HepG2 (cell line): ENCODE data around the gene KIF26B. TPM values are rescaled to one million over a fixed set of nuclear protein-coding genes. Genes with fewer than 3 reads are reported as not detected.
A peak's percentile ranks its signal among the peaks of the same experiment; 100 is the strongest.

Source experiments
- ATAC-seq: fragments of 200-7000 bp; cut with Tn5 transposase; 3 replicates; pipeline ENCODE4 v1.9.1; 2020; ENCODE audit warnings: mild to moderate bottlenecking, moderate library complexity
- BruUV-seq: library from RNA; stranded (reverse); fragments of 400-500 nt; replicated peaks from 2 replicates; lab custom pipeline; 2021; lab: Mats Ljungman, UMichigan
- CTCF ChIA-PET: fragments of 300-600 bp; formaldehyde crosslinking; extraction: SDS; loops from one replicate; lab custom pipeline; 2021; ENCODE audit warnings: low total read pairs, inconsistent platforms, low intra/inter-chr PET ratio; lab: Yijun Ruan, JAX
- POLR2A ChIA-PET: fragments of 350-600 bp; sonication (Branson Sonifier 250); formaldehyde crosslinking; loops from one replicate; lab custom pipeline; 2020; ENCODE audit warnings: antibody characterized with exemption, inconsistent platforms; lab: Yijun Ruan, JAX
- DNase-seq: peaks from one replicate; pipeline ENCODE4 v3.0.0-alpha.2; 2015; ENCODE audit warnings: low spot score
- FAIRE-seq: peaks from 3 replicates; lab custom pipeline; 2011; peaks lifted over from hg19 to GRCh38; lab: Jason Lieb, UNC
- H2AFZ ChIP-seq: one replicate; pipeline ENCODE4 v1.6.1; 2011; ENCODE audit warnings: low read length, inconsistent platforms
- H3K27ac ChIP-seq: fragments of 300-600 bp; 3 replicates; pipeline ENCODE4 v1.8.0; 2011; ENCODE audit warnings: mixed run types, mild to moderate bottlenecking, mixed read lengths, low read length, inconsistent platforms; ENCODE audit not compliant: insufficient read depth; ENCODE audit errors: extremely low read length
- H3K27me3 ChIP-seq, 2 experiments: fragments of 200-600 bp in 1 of 2; 2 replicates in 1 of 2; 3 replicates in 1 of 2; pipeline versions ENCODE4 v1.6.0 to v1.8.0; 2011; ENCODE audit warnings: low read length in 2 of 2, mild to moderate bottlenecking in 2 of 2, moderate library complexity in 2 of 2, inconsistent platforms in 1 of 2; ENCODE audit not compliant: insufficient read depth in 2 of 2, control insufficient read depth in 1 of 2
- H3K36me3 ChIP-seq, 2 experiments: fragments of 200-600 bp in 1 of 2; replicated peaks in 1 of 2; 2 replicates in 1 of 2; 3 replicates in 1 of 2; pipeline versions ENCODE4 v1.5.1 to v1.8.0; 2011; ENCODE audit warnings: low read length in 2 of 2, inconsistent platforms in 1 of 2; ENCODE audit not compliant: insufficient read depth in 2 of 2, control insufficient read depth in 1 of 2
- H3K4me1 ChIP-seq: 2 replicates; pipeline ENCODE4 v1.5.1; 2012; ENCODE audit warnings: low read length, inconsistent platforms; ENCODE audit not compliant: insufficient read depth
- H3K4me2 ChIP-seq: 2 replicates; pipeline ENCODE4 v1.6.0; 2011; ENCODE audit warnings: low read depth, low read length, inconsistent platforms
- H3K4me3 ChIP-seq, 3 experiments: fragments of 200-600 bp in 1 of 3; sonication (generic), shearing (Covaris generic) in 1 of 3; replicated peaks in 1 of 3; 2 replicates each; pipeline ENCODE4 v1.5.1; 2011 to 2016; ENCODE audit warnings: low read length in 3 of 3, inconsistent platforms in 2 of 3, low read depth in 2 of 3, mild to moderate bottlenecking in 2 of 3, control low read depth in 1 of 3, mixed read lengths in 1 of 3; ENCODE audit not compliant: insufficient read depth in 1 of 3
- H3K79me2 ChIP-seq: one replicate; pipeline ENCODE4 v1.6.1; 2011; ENCODE audit warnings: low read length, inconsistent platforms; ENCODE audit not compliant: insufficient read depth
- H3K9ac ChIP-seq: 2 replicates; pipeline ENCODE4 v1.6.0; 2011; ENCODE audit warnings: mild to moderate bottlenecking, low read depth, low read length, inconsistent platforms; ENCODE audit not compliant: insufficient read depth
- H3K9me3 ChIP-seq: 2 replicates; pipeline ENCODE4 v1.5.1; 2012; ENCODE audit warnings: mild to moderate bottlenecking, low read length
- H4K20me1 ChIP-seq: 2 replicates; pipeline ENCODE4 v1.6.0; 2011; ENCODE audit warnings: inconsistent platforms, mild to moderate bottlenecking, low read length, moderate library complexity; ENCODE audit not compliant: insufficient read depth
- CREB1 ChIP-seq, 2 experiments: fragments of 450-650 bp in 1 of 2; IDR thresholded peaks; 2 replicates each; pipeline ENCODE4 v1.6.1; 2016 to 2017; ENCODE audit warnings: control low read depth in 1 of 2, mild to moderate bottlenecking in 1 of 2, missing compliant biosample characterization in 1 of 2, missing genetic modification characterization in 1 of 2
- FOSL2 ChIP-seq: sonication (generic); formaldehyde crosslinking; IDR thresholded peaks from 2 replicates; pipeline ENCODE4 v1.4.0; 2020; ENCODE audit warnings: missing genetic modification reagents
- TBX2 ChIP-seq: sonication (generic); formaldehyde crosslinking; IDR thresholded peaks from 2 replicates; pipeline ENCODE4 v1.5.0; 2020; ENCODE audit warnings: missing genetic modification reagents, mild to moderate bottlenecking, borderline replicate concordance
- ZBTB46 ChIP-seq: sonication (generic); formaldehyde crosslinking; IDR thresholded peaks from 2 replicates; pipeline ENCODE4 v1.4.0; 2020; ENCODE audit warnings: mild to moderate bottlenecking, missing genetic modification reagents, borderline replicate concordance
- ZMAT5 ChIP-seq: sonication (generic); formaldehyde crosslinking; IDR thresholded peaks from 2 replicates; pipeline ENCODE4 v1.5.0; 2020; ENCODE audit warnings: mild to moderate bottlenecking, low read depth, missing genetic modification reagents, borderline replicate concordance
- ZNF121 ChIP-seq: sonication (generic); formaldehyde crosslinking; IDR thresholded peaks from 2 replicates; pipeline ENCODE4 v1.5.0; 2020; ENCODE audit warnings: mild to moderate bottlenecking, missing genetic modification reagents
- WGBS: methylation state at CpG from one replicate; pipeline ENCODE4 v1.1.6; 2017; ENCODE audit warnings: low lambda C conversion rate; 5-methylcytosine and 5-hydroxymethylcytosine counted together
- in situ Hi-C: cut with HindIII; loops from 2 replicates; pipeline ENCODE4 v1.10.0; 2017; ENCODE audit warnings: low pct_unique_long_range_greater_than_20kb; ENCODE audit not compliant: extremely low pct_ligation_motif_present
- intact Hi-C: fragments of 100-400 bp; cut with micrococcal nuclease; formaldehyde crosslinking; loops from one replicate; pipeline ENCODE4 v1.10.0; 2022; ENCODE audit not compliant: unreplicated experiment
- polyA plus RNA-seq, 8 experiments: library from polyadenylated mRNA; depleted of rRNA in 3 of 8; stranded (reverse) in 7 of 8; unstranded in 1 of 8; fragments of >200 nt; fragmentation: Illumina TruSeq in 4 of 8; extraction: Trizol in 4 of 8; gene quantifications; 2 replicates each; pipeline versions ENCODE4 v1.2.1 to v1.2.3, GENCODE V29; 2011 to 2016; ENCODE audit warnings: low read depth in 4 of 8, missing spikeins in 1 of 8, mixed read lengths in 1 of 8; ENCODE audit not compliant: insufficient read depth in 1 of 8
- total RNA-seq, 5 experiments: library from RNA; depleted of rRNA; stranded (reverse); fragments of >200 nt; fragmentation: Illumina TruSeq; extraction: Trizol; gene quantifications; 2 replicates each; pipeline ENCODE4 v1.2.3, GENCODE V29; 2016; ENCODE audit warnings: low read depth in 1 of 5
- TF ChIP-seq, protein P1 (sequence below): sonication (generic); formaldehyde crosslinking; IDR thresholded peaks from 2 replicates; pipeline ENCODE4 v1.8.1; 2023; ENCODE audit warnings: missing genetic modification reagents, inconsistent platforms, borderline replicate concordance

KIF26B gene
- total and polyA plus RNA-seq, 2 of the 13 experiments (the other 11 are each of a cell fraction or from before 2014, with no cell fraction given), result 0.08 to 0.09 TPM

GRCh38 chr1:245133995-245134715, 20.6 kb upstream of the KIF26B start (continued):
- TF ChIP-seq ZMAT5 (CRISPR knock-in tag), result no peak
- TF ChIP-seq ZNF121 (CRISPR knock-in tag), result no peak
- no peak for TF ChIP-seq ZBTB46 (CRISPR knock-in tag)
- TF ChIP-seq, protein P1, sequence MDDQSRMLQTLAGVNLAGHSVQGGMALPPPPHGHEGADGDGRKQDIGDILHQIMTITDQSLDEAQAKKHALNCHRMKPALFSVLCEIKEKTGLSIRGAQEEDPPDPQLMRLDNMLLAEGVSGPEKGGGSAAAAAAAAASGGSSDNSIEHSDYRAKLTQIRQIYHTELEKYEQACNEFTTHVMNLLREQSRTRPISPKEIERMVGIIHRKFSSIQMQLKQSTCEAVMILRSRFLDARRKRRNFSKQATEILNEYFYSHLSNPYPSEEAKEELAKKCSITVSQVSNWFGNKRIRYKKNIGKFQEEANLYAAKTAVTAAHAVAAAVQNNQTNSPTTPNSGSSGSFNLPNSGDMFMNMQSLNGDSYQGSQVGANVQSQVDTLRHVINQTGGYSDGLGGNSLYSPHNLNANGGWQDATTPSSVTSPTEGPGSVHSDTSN (CRISPR knock-in tag), result no peak
- TF ChIP-seq FOSL2 (CRISPR knock-in tag), result no peak

DNA sequence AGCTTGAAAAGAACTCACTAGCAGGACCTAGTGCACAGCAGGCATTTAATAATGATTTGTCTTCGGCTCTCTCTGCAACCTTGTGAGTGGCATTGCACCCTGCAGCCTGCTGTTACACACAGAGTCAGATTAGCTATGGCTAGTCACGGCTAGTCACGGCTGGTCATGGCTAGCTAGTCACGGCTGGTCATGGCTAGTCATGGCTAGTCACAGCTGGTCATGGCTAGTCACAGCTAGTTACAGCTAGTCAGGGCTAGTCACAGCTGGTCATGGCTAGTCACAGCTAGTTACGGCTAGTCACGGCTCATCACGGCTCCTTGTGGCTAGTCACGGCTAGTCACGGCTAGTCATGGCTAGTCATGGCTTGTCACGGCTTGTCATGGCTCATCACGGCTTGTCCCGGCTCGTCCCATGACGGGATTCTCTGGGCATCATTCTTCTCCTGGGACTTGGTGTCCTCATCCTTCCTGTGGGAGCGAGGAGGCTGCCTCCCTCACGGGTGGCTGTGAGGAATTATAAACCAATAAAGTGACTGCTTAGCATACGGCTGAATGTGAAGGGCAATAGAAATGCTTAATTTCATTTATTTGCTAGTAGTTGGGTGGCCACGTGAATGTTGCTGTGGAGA, 12.5 kb upstream of the KIF26B start:
- peaks cover 0 to 17% of the 10 kb centered on the region in 2 experiments; a peak in 4 of 5 replicates for H3K27me3 ChIP-seq
- no peaks in the 10 kb centered on the region for H3K36me3 ChIP-seq
- no peak overlapping the region for H3K9ac ChIP-seq
- TF ChIP-seq CREB1 (IDR thresholded peaks at IDR 0.05), result peak; percentile 20; the same call in 1 of the 2 replicates
- TF ChIP-seq CREB1 (CRISPR knock-in tag; IDR thresholded peaks at IDR 0.05), result no peak
- TF ChIP-seq TBX2 (CRISPR knock-in tag), result no peak
- 65% methylated on average over 16 of the region's 18 CpGs for WGBS
- no peaks in the 10 kb centered on the region for H3K4me1 ChIP-seq
- no peak overlapping the region for H2AFZ ChIP-seq
- POLR2A ChIA-PET, result no interaction called here
- FAIRE-seq, result no peak
- ATAC-seq, result no peak; the same call in 2 of the 3 replicates
- H3K9me3 ChIP-seq, result no peaks in the 10 kb centered on the region
- CTCF ChIA-PET, result no interaction called here
- no peak for DNase-seq
- no peak overlapping the region for H3K4me3 ChIP-seq
- no peaks in the 10 kb centered on the region for H3K79me2 ChIP-seq
- no peak overlapping the region for H3K27ac ChIP-seq
- in situ Hi-C loops (no loop called here), intact Hi-C loops (no loop called here)
- no TSS peak for BruUV-seq
- H4K20me1 ChIP-seq, result no peaks in the 10 kb centered on the region
- H3K4me2 ChIP-seq, result no peak overlapping the region
